HuH-7 (cell line): ENCODE measurements around the gene TM7SF3.

ENCODE experiments used
- DNase-seq: peaks from one replicate; pipeline ENCODE4 v3.0.0; 2011; ENCODE audit warnings: low spot score

The TM7SF3 gene

GRCh38 chr12:27015730-27016076 lies 1.5 kb upstream of the TM7SF3 start:
- no peak for DNase-seq

GRCh38 chr12:27014859-27015729 lies 910 bp upstream of the TM7SF3 start:
- DNase-seq, result no peak

GRCh38 chr12:27013611-27014084 lies 536 bp downstream of the TM7SF3 start:
- no peak for DNase-seq

- no peak for DNase-seq
These were observed 1.3 kb downstream of the TM7SF3 start for GRCh38 chr12:27012982-27013255.

- no peak for DNase-seq
These were observed 1.8 kb downstream of the TM7SF3 start for GRCh38 chr12:27012239-27012981.

- no peak for DNase-seq
These were observed 4.3 kb downstream of the TM7SF3 start for GRCh38 chr12:27009881-27010301.

- no peak for DNase-seq
These were observed 6.1 kb downstream of the TM7SF3 start for GRCh38 chr12:27008081-27008480.

GRCh38 chr12:27006797-27007467 lies 7.3 kb downstream of the TM7SF3 start:
- DNase-seq, result no peak

GRCh38 chr12:27005495-27005894 lies 8.7 kb downstream of the TM7SF3 start:
- no peak for DNase-seq

- DNase-seq, result peak; percentile 25
These were observed 10.5 kb downstream of the TM7SF3 start for GRCh38 chr12:27003421-27004381.

- no peak for DNase-seq
These were observed 12.0 kb downstream of the TM7SF3 start for GRCh38 chr12:27002141-27002540.

GRCh38 chr12:27001663-27002062 lies 12.5 kb downstream of the TM7SF3 start:
- no peak for DNase-seq

- no peak for DNase-seq
These were observed 13.2 kb downstream of the TM7SF3 start for GRCh38 chr12:27000961-27001360.

GRCh38 chr12:26997003-26997402 lies 17.2 kb downstream of the TM7SF3 start:
- no peak for DNase-seq

GRCh38 chr12:26995706-26996105 lies 18.5 kb downstream of the TM7SF3 start:
- no peak for DNase-seq

GRCh38 chr12:26994109-26994508 lies 20.1 kb downstream of the TM7SF3 start:
- DNase-seq, result no peak

GRCh38 chr12:26991826-26992225 lies 22.4 kb downstream of the TM7SF3 start:
- DNase-seq, result no peak

- DNase-seq, result no peak
These were observed 24.3 kb downstream of the TM7SF3 start for GRCh38 chr12:26989873-26990272.

- DNase-seq, result no peak
These were observed 25.5 kb downstream of the TM7SF3 start for GRCh38 chr12:26988703-26989102.

GRCh38 chr12:26987634-26988424 lies 26.4 kb downstream of the TM7SF3 start:
- no peak for DNase-seq

- no peak for DNase-seq
These were observed 31.3 kb downstream of the TM7SF3 start for GRCh38 chr12:26982866-26983265.
